H1 (cell line): ENCODE data around the gene TRAPPC12. TPM values are rescaled to one million over a fixed set of nuclear protein-coding genes. Genes with fewer than 3 reads are reported as not detected.

Source experiments
- ASH2L ChIP-seq: fragments of 200-600, 300-600 bp; sonication (generic); IDR thresholded peaks from one replicate; pipeline ENCODE4 v1.7.1; 2017; ENCODE audit warnings: low read length
- CHD2 ChIP-seq: IDR thresholded peaks from 2 replicates; pipeline ENCODE4 v1.6.1; 2012; ENCODE audit warnings: low read length, improper control_type of control experiment
- CREB1 ChIP-seq: IDR thresholded peaks from 2 replicates; pipeline ENCODE4 v1.6.1; 2012; ENCODE audit warnings: inconsistent platforms
- EP300 ChIP-seq, 2 experiments: IDR thresholded peaks; 1 replicate in 1 of 2; 2 replicates in 1 of 2; pipeline ENCODE4 v1.6.1; 2011 to 2012; ENCODE audit warnings: low read depth in 2 of 2, low read length in 2 of 2, mild to moderate bottlenecking in 2 of 2, borderline replicate concordance in 1 of 2, inconsistent platforms in 1 of 2, moderate library complexity in 1 of 2
- FOSL1 ChIP-seq: IDR thresholded peaks from 2 replicates; pipeline ENCODE4 v1.6.1; 2011; ENCODE audit warnings: mild to moderate bottlenecking, low read depth, low read length, moderate library complexity; ENCODE audit not compliant: insufficient read depth
- HDAC6 ChIP-seq: IDR thresholded peaks from one replicate; pipeline ENCODE4 v1.7.1; 2012; ENCODE audit warnings: low read depth, mild to moderate bottlenecking, inconsistent platforms, low read length, moderate library complexity
- KDM1A ChIP-seq: fragments of 200-600, 300-600 bp; sonication (generic); IDR thresholded peaks from 2 replicates; pipeline ENCODE4 v1.7.1; 2016; ENCODE audit warnings: mild to moderate bottlenecking, low read length, borderline replicate concordance
- KDM5A ChIP-seq: fragments of 200-600 bp; IDR thresholded peaks from 2 replicates; pipeline ENCODE4 v1.7.1; 2012; ENCODE audit warnings: mild to moderate bottlenecking, low read length, inconsistent platforms, mixed read lengths
- polyA plus RNA-seq, 7 experiments: library from polyadenylated mRNA; depleted of rRNA in 3 of 7; stranded (reverse) in 5 of 7; unstranded in 2 of 7; fragments of >200 nt in 5 of 7; fragments of 200-250 nt in 2 of 7; gene quantifications; 1 replicate in 5 of 7; 2 replicates in 1 of 7; 4 replicates in 1 of 7; pipeline versions ENCODE4 v1.2.1 to v1.2.3, GENCODE V29; 2011 to 2013; ENCODE audit warnings: missing spikeins in 2 of 7, mixed read lengths in 2 of 7
- total RNA-seq: library from RNA; stranded (reverse); fragmentation: NEBNext Ultra II Directional; extraction: Animal tissue kit (Norgen Biotek cat#: 25700); gene quantifications from 2 replicates; pipeline ENCODE4 v1.2.1, GENCODE V29; 2021
- TF ChIP-seq, protein P1 (sequence below), 3 experiments: IDR thresholded peaks; 1 replicate in 2 of 3; 2 replicates in 1 of 3; pipeline versions ENCODE4 v1.5.1 to v1.6.1; 2011; ENCODE audit warnings: low read length in 3 of 3, mild to moderate bottlenecking in 3 of 3, inconsistent platforms in 2 of 3, low read depth in 1 of 3, moderate library complexity in 1 of 3; ENCODE audit not compliant: insufficient read depth in 1 of 3; ENCODE audit errors: control extremely low read depth in 1 of 3

The TRAPPC12 gene
- total and polyA plus RNA-seq, 2 of the 8 experiments (the other 6 are each of a cell fraction or from before 2014, with no cell fraction given), result 35.0 to 67.3 TPM

DNA sequence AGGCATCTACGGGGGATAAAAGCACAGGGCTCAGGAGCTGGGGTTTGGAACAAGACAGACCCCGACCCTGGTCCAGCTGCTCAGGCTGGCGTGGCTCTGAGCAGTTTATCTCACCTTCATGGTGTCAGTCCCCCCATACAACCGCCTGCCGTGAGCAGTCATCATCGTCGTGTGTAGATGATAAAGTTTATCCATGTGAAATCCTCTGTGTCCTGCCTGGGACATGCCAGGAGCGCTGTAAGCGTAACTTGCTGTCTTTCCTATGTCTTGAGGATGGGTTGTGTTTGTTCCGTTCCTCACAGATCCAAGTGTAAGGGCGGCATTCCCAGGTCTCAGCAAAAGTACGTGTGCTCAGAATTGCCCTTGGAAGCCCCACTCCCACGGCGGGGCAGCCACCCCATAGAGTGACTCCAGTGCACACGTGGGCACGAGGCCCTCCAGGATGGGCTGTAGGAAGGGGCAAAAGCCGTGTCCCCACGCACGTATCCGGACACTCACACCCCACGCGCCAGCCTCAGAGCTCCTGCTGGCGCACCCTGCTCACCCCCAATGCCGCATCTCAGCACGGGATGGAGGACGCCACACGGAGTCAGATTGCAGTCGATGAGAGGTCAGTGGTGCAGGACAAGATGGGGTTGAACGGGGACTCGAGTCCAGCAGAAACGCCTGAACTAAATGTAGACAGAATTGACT lies 88.9 kb downstream of the TRAPPC12 start (continued):
- TF ChIP-seq CHD2 (no peak), ASH2L (no peak), HDAC6 (no peak), KDM1A (no peak), EP300 (IDR thresholded peaks at IDR 0.05; ENCODE audit: borderline replicate concordance in 1 of 2, low read depth in 2 of 2, low read length in 2 of 2) (no peak), KDM5A (no peak), CREB1 (no peak), FOSL1 (no peak)
- TF ChIP-seq, protein P1, sequence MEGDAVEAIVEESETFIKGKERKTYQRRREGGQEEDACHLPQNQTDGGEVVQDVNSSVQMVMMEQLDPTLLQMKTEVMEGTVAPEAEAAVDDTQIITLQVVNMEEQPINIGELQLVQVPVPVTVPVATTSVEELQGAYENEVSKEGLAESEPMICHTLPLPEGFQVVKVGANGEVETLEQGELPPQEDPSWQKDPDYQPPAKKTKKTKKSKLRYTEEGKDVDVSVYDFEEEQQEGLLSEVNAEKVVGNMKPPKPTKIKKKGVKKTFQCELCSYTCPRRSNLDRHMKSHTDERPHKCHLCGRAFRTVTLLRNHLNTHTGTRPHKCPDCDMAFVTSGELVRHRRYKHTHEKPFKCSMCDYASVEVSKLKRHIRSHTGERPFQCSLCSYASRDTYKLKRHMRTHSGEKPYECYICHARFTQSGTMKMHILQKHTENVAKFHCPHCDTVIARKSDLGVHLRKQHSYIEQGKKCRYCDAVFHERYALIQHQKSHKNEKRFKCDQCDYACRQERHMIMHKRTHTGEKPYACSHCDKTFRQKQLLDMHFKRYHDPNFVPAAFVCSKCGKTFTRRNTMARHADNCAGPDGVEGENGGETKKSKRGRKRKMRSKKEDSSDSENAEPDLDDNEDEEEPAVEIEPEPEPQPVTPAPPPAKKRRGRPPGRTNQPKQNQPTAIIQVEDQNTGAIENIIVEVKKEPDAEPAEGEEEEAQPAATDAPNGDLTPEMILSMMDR (IDR thresholded peaks at IDR 0.05; ENCODE audit: control extremely low read depth in 1 of 3, insufficient read depth in 1 of 3, low read depth in 1 of 3, low read length in 3 of 3), result no peak
